HL-60 (cell line): Measurements from ENCODE around the gene CEP68.

Source experiments
- CTCF ChIP-seq: IDR thresholded peaks from one replicate; pipeline ENCODE4 v1.5.1; 2011; ENCODE audit warnings: low read length, control low read depth, inconsistent platforms; ENCODE audit not compliant: insufficient read depth
- GABPA ChIP-seq: IDR thresholded peaks from 2 replicates; pipeline ENCODE4 v1.6.1; 2012; ENCODE audit warnings: low read depth
- POLR2AphosphoS5 ChIP-seq: IDR thresholded peaks from 2 replicates; pipeline ENCODE4 v1.6.1; 2012; ENCODE audit warnings: low read depth
- REST ChIP-seq: IDR thresholded peaks from 2 replicates; pipeline ENCODE4 v1.6.1; 2012; ENCODE audit warnings: low read depth; ENCODE audit not compliant: insufficient replicate concordance

- TF ChIP-seq CTCF, result no peak
- no peak for TF ChIP-seq REST
- TF ChIP-seq GABPA, result no peak
- TF ChIP-seq POLR2AphosphoS5, result no peak
Observed at GRCh38 chr2:65046633-65047407, 9.4 kb upstream of the CEP68 start.
